Thyroid gland (tissue), 4 donors: ENCODE results near the gene JAKMIP2. TPM values are rescaled to one million over a fixed set of nuclear protein-coding genes. Genes with fewer than 3 reads are reported as not detected.

ENCODE experiments used
- DNase-seq, 2 donors: peaks; one replicate each; pipeline ENCODE4 v3.0.0-alpha.2; 2019
- H3K27ac ChIP-seq, 3 donors: fragments of 200-600 bp; sonication (generic); 1 replicate in 2 of 3; 2 replicates in 1 of 3; pipeline ENCODE4 v1.5.1; 2016 to 2019; ENCODE audit warnings: mild to moderate bottlenecking in 1 of 3, moderate library complexity in 1 of 3
- H3K27me3 ChIP-seq: fragments of 200-600 bp; sonication (generic); one replicate; pipeline ENCODE4 v1.5.1; 2019
- H3K36me3 ChIP-seq, 2 donors: fragments of 200-600 bp; sonication (generic); one replicate each; pipeline ENCODE4 v1.5.1; 2016 to 2019
- H3K4me1 ChIP-seq, 2 donors: fragments of 200-600 bp; sonication (generic); one replicate each; pipeline ENCODE4 v1.5.1; 2017 to 2019
- H3K4me3 ChIP-seq, 3 donors: fragments of 200-600 bp; sonication (generic); replicated peaks in 1 of 3; 1 replicate in 2 of 3; 2 replicates in 1 of 3; pipeline ENCODE4 v1.5.1; 2016; ENCODE audit warnings: mild to moderate bottlenecking in 1 of 3
- H3K9me3 ChIP-seq: fragments of 200-600 bp; sonication (generic); one replicate; pipeline ENCODE4 v1.5.1; 2017
- CTCF ChIP-seq, 6 experiments: fragments of 200-600 bp in 3 of 6; fragments of 450-650 bp in 3 of 6; sonication (generic) in 3 of 6; IDR thresholded peaks; one replicate each; pipeline ENCODE4 v1.5.1; 2016 to 2019; ENCODE audit warnings: antibody characterized with exemption in 6 of 6, mild to moderate bottlenecking in 2 of 6, inconsistent platforms in 1 of 6, moderate library complexity in 1 of 6
- POLR2A ChIP-seq, 2 donors: fragments of 450-650 bp; IDR thresholded peaks; one replicate each; pipeline ENCODE4 v1.6.1; 2017; ENCODE audit warnings: antibody characterized with exemption in 2 of 2, mild to moderate bottlenecking in 2 of 2, moderate library complexity in 1 of 2
- WGBS, 2 donors: methylation state at CpG; one replicate each; pipeline ENCODE4 v1.1.5; 2017; 5-methylcytosine and 5-hydroxymethylcytosine counted together
- intact Hi-C: fragments of 100-400 bp; cut with DNase I; formaldehyde crosslinking; loops from one replicate; pipeline ENCODE4 v1.15.1; 2023
- total RNA-seq, 4 donors: library from RNA; depleted of rRNA; stranded (reverse); fragments of >200 nt; gene quantifications; one replicate each; pipeline ENCODE4 v1.2.3, GENCODE V29; 2016

JAKMIP2 gene
- total RNA-seq, 4 donors from 2014 or later = under 0.01 to 0.75 (median 0.38) TPM

- WGBS, 2 donors = 81 to 96% methylated on average over 1 of the region's 1 CpG
- Histone ChIP-seq H3K4me3 (no peak overlapping the region), H3K4me1 (no peaks in the 10 kb centered on the region), H3K27ac (no peak overlapping the region), H3K36me3 (no peaks in the 10 kb centered on the region), H3K27me3 (no peaks in the 10 kb centered on the region), H3K9me3 (no peaks in the 10 kb centered on the region)
- DNase-seq = no peak
- no peak for TF ChIP-seq CTCF (IDR thresholded peaks at IDR 0.05)
- TF ChIP-seq POLR2A (IDR thresholded peaks at IDR 0.05) = no peak
- intact Hi-C loops = no loop called here
Observed at GRCh38 chr5:147644460-147644859, 138.1 kb downstream of the JAKMIP2 start.

GRCh38 chr5:147643142-147643541 lies 139.4 kb downstream of the JAKMIP2 start:
- Histone ChIP-seq H3K27me3 (no peaks in the 10 kb centered on the region), H3K36me3 (no peaks in the 10 kb centered on the region), H3K4me3 (no peak overlapping the region), H3K27ac (no peak overlapping the region), H3K9me3 (no peaks in the 10 kb centered on the region), H3K4me1 (no peaks in the 10 kb centered on the region)
- WGBS, 2 donors = 71 to 76% methylated on average over 1 of the region's 1 CpG
- DNase-seq = no peak
- TF ChIP-seq CTCF (IDR thresholded peaks at IDR 0.05) = no peak
- no peak for TF ChIP-seq POLR2A (IDR thresholded peaks at IDR 0.05)
- intact Hi-C loops = no loop called here

- H3K27me3 ChIP-seq = no peaks in the 10 kb centered on the region
Observed at GRCh38 chr5:147642666-147643065, 139.9 kb downstream of the JAKMIP2 start.

GRCh38 chr5:147639321-147639720 lies 143.2 kb downstream of the JAKMIP2 start:
- no peak overlapping the region for H3K4me3 ChIP-seq
- H3K27me3 ChIP-seq = no peaks in the 10 kb centered on the region
- TF ChIP-seq POLR2A (IDR thresholded peaks at IDR 0.05) (no peak), CTCF (IDR thresholded peaks at IDR 0.05) (no peak)
- intact Hi-C loops = no loop called here
- no peak overlapping the region for H3K27ac ChIP-seq
- 83 to 87% methylated on average over 5 of the region's 5 CpGs for WGBS, 2 donors
- no peaks in the 10 kb centered on the region for H3K9me3 ChIP-seq
- H3K4me1 ChIP-seq = no peaks in the 10 kb centered on the region
- DNase-seq = no peak
- no peaks in the 10 kb centered on the region for H3K36me3 ChIP-seq

More at GRCh38 chr5:147642666-147643065, 139.9 kb downstream of the JAKMIP2 start:
- TF ChIP-seq CTCF (IDR thresholded peaks at IDR 0.05) (no peak), POLR2A (IDR thresholded peaks at IDR 0.05) (no peak)
- 76 to 88% methylated on average over 3 of the region's 3 CpGs for WGBS, 2 donors
- Histone ChIP-seq H3K4me3 (no peak overlapping the region), H3K9me3 (no peaks in the 10 kb centered on the region), H3K36me3 (no peaks in the 10 kb centered on the region), H3K4me1 (no peaks in the 10 kb centered on the region), H3K27ac (no peak overlapping the region)
- no peak for DNase-seq
- intact Hi-C loops = no loop called here

- Histone ChIP-seq H3K9me3 (no peaks in the 10 kb centered on the region), H3K36me3 (no peaks in the 10 kb centered on the region), H3K4me3 (no peak overlapping the region), H3K27me3 (no peaks in the 10 kb centered on the region), H3K27ac (no peak overlapping the region), H3K4me1 (no peaks in the 10 kb centered on the region)
- intact Hi-C loops = no loop called here
- 95 to 100% methylated on average over 3 of the region's 3 CpGs for WGBS, 2 donors
- DNase-seq = no peak
- TF ChIP-seq POLR2A (IDR thresholded peaks at IDR 0.05) (no peak), CTCF (IDR thresholded peaks at IDR 0.05) (no peak)
Observed at GRCh38 chr5:147636729-147636984, 145.9 kb downstream of the JAKMIP2 start.
